Measurements from ENCODE around the gene DLGAP4.

GRCh38 chr20:36360429-36360828 lies 54.3 kb downstream of the DLGAP4 start:
- TF ChIP-seq, protein P1, sequence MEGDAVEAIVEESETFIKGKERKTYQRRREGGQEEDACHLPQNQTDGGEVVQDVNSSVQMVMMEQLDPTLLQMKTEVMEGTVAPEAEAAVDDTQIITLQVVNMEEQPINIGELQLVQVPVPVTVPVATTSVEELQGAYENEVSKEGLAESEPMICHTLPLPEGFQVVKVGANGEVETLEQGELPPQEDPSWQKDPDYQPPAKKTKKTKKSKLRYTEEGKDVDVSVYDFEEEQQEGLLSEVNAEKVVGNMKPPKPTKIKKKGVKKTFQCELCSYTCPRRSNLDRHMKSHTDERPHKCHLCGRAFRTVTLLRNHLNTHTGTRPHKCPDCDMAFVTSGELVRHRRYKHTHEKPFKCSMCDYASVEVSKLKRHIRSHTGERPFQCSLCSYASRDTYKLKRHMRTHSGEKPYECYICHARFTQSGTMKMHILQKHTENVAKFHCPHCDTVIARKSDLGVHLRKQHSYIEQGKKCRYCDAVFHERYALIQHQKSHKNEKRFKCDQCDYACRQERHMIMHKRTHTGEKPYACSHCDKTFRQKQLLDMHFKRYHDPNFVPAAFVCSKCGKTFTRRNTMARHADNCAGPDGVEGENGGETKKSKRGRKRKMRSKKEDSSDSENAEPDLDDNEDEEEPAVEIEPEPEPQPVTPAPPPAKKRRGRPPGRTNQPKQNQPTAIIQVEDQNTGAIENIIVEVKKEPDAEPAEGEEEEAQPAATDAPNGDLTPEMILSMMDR (IDR thresholded peaks at IDR 0.05) = no peak
- TF ChIP-seq EP300 (IDR thresholded peaks at IDR 0.05) (no peak), POLR2A (IDR thresholded peaks at IDR 0.05) (no peak)

Measured in ovary (tissue), 3 donors.